Fibroblast of upper back skin (primary cell): ENCODE data around the gene SPATA16.
"Not testable (repeated sequence)": the region's sequence is repeated elsewhere in the genome, so short reads cannot be mapped to it uniquely, and the experiment has no call there.

Experiments used
- DNase-seq: peaks from one replicate; pipeline ENCODE4 v3.0.0-alpha.2; 2013

Gene SPATA16

GRCh38 chr3:172869784-172870518, 271.1 kb downstream of the SPATA16 start:
- no peak for DNase-seq

DNA sequence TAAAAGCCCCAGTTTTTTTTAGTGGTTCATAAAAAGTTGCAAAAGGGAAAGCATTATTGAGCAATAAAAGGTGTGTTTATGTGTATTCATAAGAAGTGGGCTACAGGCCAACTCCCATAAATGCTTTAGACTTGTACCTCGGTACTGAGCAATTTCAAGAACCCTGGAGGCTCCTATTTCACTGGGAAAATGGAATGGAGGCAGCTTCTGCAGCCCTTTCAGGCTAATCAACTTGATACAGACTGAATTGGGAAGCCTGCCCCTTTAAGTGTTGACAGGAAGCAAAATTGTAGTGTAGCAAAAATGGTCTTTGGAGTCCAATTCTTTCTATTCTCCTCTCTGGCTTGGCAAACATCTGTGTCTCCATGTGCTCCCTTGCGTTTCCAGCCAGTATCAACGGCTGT, 271.7 kb downstream of the SPATA16 start:
- DNase-seq = no peak

- no peak for DNase-seq
Observed at GRCh38 chr3:172868582-172869200, 272.3 kb downstream of the SPATA16 start.

DNA sequence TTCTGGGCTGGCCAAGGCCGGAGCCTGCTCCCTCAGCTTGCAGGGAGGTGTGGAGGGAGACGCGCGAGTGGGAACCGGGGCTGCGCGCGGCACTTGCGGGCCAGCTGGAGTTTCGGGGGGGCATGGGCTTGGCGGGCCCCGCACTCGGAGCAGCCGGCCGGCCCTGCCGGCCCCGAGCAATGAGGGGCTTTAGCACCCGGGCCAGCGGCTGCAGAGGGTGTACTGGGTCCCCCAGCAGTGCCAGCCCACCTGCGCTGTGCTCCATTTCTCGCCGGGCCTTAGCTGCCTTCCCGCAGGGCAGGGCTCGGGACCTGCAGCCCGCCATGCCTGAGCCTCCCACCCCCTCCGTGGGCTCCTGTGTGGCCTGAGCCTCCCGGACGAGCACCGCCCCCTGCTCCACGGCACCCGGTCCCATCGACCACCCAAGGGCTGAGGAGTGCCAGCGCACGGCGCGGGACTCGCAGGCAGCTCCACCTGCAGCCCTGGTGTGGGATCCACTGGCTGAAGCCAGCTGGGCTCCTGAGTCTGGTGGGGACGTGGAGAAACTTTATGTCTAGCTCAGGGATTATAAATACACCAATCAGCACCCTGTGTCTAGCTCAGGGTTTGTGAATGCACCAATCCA, 274.2 kb downstream of the SPATA16 start:
- not testable (repeated sequence) for DNase-seq

- peak; percentile 28 for DNase-seq
Observed at GRCh38 chr3:172859041-172859440, 282.0 kb downstream of the SPATA16 start.

DNA sequence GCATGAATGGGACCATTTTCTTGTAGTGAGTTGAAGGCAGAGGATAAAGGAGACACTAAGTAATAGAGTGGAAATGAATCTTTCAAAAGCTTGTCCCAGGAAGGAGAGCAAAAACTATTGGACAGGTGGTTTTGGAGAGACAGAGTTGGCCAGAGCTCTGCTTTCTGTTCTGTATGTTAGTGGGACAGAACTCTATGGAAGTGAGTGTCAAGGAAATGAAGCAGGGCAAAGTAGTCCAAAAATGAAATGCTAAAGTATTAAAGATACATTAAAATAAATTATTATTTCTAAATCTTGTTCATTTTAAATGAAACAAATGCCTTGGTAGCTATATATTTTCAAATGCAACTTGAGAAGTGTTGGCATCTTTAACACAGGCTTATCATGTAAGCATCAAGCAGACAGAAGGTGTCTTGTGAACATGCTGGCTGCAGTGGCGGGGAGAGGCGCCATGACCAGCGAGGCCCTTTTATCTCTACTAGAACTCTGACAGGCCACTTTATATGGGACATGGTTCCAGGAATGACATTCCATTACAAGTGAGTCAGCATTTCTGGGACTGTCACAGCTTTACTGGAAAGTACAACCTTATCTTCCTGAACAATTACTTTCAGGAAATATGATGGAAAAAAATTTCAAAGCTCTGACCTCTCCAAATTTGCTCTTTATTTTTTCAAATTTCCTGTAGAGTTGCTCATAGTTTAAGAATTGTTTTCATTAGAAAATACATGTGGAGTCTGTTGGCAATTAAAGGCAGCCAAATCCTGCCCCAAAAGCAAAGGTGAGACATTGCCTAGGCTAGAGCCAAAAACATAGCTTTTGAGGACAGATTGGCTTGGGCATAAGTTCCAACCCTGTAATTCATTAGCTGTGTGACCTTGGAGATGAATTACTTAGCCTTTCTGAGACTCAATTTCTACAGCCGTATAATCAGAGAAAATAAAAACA, 284.0 kb downstream of the SPATA16 start:
- DNase-seq = no peak

- DNase-seq = no peak
Observed at GRCh38 chr3:172855037-172855436, 286.0 kb downstream of the SPATA16 start.

DNA sequence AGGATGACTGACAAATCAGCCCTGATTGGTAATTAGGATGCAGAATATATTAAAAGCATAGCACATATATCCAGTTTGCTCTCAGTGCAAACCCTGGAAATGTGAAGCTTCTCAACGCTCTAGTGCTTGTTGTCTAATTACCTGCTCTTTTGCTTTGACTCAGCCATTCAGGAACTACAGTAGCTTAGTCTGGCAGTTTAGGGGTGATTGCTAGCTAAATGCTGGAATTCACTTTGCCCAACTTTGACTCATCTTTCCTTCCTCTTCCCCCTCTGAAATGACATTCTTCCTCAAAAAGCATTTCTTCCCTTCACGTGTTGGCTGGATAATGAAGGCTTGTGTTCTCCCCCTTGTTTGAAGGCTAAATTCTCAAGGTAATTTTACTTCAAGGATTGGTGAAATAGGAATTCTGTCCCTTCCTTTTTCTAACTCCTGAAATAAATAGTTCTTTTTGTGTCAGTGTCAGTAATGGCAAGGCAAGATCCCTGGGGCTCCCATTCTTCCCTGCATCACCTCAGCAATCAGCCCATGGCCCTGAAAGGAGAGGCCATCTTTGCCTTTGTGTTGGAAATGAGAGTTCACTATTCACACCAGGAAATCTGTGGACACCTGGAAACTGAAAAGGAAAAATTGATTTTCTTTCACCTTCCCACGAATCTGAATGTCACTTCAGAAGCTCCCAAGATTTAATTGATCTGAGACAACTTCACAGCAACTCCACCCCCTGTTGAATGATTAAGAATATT, 286.9 kb downstream of the SPATA16 start:
- DNase-seq = no peak

- DNase-seq = no peak
Observed at GRCh38 chr3:172853005-172853404, 288.0 kb downstream of the SPATA16 start.

GRCh38 chr3:172848910-172849309, 292.1 kb downstream of the SPATA16 start:
- DNase-seq = peak; percentile 97

DNA sequence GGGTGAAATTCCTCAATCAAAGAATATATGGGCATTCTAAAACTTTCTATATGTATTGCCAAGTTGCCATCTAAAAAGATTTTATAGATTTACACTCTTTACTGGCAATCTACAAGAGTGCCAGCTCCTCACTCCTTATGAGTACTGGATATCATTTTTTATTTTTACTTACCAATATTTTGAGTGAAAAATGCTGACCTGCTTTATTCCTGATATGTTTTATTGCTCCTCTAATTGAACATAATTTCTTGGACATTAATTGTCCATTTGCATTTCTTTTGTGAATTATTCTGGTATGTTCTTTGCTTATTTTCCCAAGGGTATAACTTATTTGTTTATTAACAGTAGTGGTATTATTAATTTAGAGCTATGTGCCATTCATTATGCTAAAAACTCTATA, 293.7 kb downstream of the SPATA16 start:
- no peak for DNase-seq

- peak; percentile 94 for DNase-seq
Observed at GRCh38 chr3:172846706-172847105, 294.3 kb downstream of the SPATA16 start.

- DNase-seq = peak; percentile 23
Observed at GRCh38 chr3:172846103-172846561, 294.9 kb downstream of the SPATA16 start.

DNA sequence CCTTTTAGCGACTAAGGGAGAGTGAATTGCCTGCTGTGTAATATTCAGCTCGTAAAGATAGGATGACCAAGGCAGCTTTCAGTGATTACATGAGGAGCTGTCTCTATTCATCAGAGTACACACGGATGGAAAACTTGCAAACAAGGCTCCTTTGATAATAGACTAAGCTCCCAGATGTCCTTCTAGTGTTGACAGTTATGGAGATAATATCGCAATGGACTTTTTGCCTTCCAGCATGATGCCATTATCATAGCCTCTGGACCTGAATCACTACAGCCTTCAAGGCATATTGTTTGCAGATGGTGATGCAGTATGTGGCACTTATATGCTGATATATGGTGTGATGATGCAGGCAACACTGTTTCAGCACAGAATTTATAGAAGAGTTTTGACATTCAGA, 296.6 kb downstream of the SPATA16 start:
- peak; percentile 41 for DNase-seq

GRCh38 chr3:172840913-172841312, 300.1 kb downstream of the SPATA16 start:
- no peak for DNase-seq

DNA sequence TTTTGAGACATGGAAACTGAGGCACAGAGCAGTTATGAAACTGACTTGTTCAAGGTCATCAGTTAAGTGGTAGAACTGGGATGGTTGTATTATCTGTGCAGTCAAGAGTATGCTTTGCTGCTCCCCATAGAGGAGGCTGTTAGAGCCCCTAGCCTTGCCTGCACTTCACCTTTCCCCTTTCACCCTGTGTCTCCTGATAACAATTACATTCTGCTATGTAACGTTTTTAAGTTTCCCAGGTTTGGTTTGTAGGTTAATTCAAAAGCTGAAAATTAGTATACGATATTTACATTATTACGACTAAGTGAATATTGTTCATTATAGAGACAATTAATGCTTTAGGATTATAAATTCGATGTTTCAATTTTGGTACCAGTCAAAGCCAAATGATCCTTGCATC, 300.6 kb downstream of the SPATA16 start:
- no peak for DNase-seq

- no peak for DNase-seq
Observed at GRCh38 chr3:172839679-172840078, 301.4 kb downstream of the SPATA16 start.
